ENCODE measurements around the gene BRD1. TPM values are rescaled to one million over a fixed set of nuclear protein-coding genes. Genes with fewer than 3 reads are reported as not detected.

The BRD1 gene
- total and polyA plus RNA-seq, 9 of the 15 experiments (the other 6 are each of a cell fraction or from before 2014, with no cell fraction given), result 0.42 to 17.6 (median 5.5) TPM

DNA sequence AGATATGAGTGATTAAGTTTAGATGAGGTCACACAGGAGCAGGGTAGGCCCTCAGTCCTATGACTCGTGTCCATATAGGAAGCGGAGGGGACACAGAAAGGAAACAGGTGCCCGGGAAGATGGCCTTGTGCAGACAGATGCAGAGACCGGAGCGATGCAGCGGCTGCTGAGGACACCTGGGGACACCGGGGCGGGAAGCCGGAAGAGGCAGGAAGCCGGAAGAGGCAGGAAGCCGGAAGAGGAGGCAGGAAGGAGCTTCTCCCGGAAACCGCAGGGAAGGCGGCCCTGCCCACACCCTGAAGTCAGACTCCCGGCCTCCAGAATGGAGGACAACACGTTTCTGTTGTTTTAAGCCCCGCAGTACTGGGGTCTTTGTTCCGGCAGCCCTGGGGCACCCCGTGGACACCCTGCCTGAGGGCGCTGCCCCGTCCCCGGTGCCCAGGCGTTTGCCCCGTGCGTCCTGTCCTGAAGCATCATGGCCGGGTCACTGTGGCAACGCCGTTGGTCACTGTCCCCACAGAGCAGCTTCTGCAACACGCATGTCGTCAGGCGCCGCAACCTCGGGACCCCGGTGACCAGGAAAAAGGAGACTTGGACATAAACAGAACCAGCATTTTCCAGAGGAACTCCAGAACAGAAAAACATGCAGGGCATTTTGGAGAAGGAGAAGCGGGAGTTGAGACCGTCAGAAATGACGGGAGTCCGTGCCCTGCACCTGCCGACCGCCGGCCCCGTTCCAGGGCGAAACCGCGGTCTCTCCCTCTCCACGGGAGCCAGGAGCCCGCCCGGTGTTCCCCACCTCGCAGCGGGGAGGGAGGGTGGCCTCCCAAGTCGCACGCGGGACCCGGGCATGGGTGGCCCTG lies 103.4 kb downstream of the BRD1 start (continued):
- TF ChIP-seq, protein P1, sequence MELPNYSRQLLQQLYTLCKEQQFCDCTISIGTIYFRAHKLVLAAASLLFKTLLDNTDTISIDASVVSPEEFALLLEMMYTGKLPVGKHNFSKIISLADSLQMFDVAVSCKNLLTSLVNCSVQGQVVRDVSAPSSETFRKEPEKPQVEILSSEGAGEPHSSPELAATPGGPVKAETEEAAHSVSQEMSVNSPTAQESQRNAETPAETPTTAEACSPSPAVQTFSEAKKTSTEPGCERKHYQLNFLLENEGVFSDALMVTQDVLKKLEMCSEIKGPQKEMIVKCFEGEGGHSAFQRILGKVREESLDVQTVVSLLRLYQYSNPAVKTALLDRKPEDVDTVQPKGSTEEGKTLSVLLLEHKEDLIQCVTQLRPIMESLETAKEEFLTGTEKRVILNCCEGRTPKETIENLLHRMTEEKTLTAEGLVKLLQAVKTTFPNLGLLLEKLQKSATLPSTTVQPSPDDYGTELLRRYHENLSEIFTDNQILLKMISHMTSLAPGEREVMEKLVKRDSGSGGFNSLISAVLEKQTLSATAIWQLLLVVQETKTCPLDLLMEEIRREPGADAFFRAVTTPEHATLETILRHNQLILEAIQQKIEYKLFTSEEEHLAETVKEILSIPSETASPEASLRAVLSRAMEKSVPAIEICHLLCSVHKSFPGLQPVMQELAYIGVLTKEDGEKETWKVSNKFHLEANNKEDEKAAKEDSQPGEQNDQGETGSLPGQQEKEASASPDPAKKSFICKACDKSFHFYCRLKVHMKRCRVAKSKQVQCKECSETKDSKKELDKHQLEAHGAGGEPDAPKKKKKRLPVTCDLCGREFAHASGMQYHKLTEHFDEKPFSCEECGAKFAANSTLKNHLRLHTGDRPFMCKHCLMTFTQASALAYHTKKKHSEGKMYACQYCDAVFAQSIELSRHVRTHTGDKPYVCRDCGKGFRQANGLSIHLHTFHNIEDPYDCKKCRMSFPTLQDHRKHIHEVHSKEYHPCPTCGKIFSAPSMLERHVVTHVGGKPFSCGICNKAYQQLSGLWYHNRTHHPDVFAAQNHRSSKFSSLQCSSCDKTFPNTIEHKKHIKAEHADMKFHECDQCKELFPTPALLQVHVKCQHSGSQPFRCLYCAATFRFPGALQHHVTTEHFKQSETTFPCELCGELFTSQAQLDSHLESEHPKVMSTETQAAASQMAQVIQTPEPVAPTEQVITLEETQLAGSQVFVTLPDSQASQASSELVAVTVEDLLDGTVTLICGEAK (IDR thresholded peaks at IDR 0.05), result peak; percentile 57
- TF ChIP-seq, protein P1 (CRISPR knock-in tag; IDR thresholded peaks at IDR 0.05), result no peak
- peak; percentile 77 for TF ChIP-seq ELF1 (tag; IDR thresholded peaks at IDR 0.05)
- TF ChIP-seq ZNF24 (IDR thresholded peaks at IDR 0.05), result no peak
- TF ChIP-seq, protein P2, sequence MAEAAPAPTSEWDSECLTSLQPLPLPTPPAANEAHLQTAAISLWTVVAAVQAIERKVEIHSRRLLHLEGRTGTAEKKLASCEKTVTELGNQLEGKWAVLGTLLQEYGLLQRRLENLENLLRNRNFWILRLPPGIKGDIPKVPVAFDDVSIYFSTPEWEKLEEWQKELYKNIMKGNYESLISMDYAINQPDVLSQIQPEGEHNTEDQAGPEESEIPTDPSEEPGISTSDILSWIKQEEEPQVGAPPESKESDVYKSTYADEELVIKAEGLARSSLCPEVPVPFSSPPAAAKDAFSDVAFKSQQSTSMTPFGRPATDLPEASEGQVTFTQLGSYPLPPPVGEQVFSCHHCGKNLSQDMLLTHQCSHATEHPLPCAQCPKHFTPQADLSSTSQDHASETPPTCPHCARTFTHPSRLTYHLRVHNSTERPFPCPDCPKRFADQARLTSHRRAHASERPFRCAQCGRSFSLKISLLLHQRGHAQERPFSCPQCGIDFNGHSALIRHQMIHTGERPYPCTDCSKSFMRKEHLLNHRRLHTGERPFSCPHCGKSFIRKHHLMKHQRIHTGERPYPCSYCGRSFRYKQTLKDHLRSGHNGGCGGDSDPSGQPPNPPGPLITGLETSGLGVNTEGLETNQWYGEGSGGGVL (CRISPR knock-in tag; IDR thresholded peaks at IDR 0.05), result no peak
- TF ChIP-seq GABPA (tag; conservative IDR thresholded peaks at IDR 0.05; ENCODE audit: low read depth), result peak; percentile 53

All from K562 (cell line).